Activated T-cell treated with anti-CD3 and anti-CD28 coated beads, Interleukin-2, amount 50 U/mL, for 4 hours (primary cell): ENCODE measurements around the gene PLA1A. TPM values are rescaled to one million over a fixed set of nuclear protein-coding genes. Genes with fewer than 3 reads are reported as not detected.

ENCODE experiments used
- ATAC-seq, 2 donors: fragments of 200-7000 bp; cut with Tn5 transposase; one replicate each; pipeline ENCODE4 v1.10.0; 2021
- DNase-seq: peaks from one replicate; pipeline ENCODE4 v3.0.0-alpha.2; 2020
- H3K27me3 Mint-ChIP-seq: one replicate; pipeline ENCODE4 v1.8.0; 2021; ENCODE audit warnings: low read depth, mixed read lengths
- H3K36me3 Mint-ChIP-seq: one replicate; pipeline ENCODE4 v1.8.0; 2022; ENCODE audit warnings: mixed read lengths; ENCODE audit not compliant: insufficient read depth
- H3K4me1 Mint-ChIP-seq: one replicate; pipeline ENCODE4 v1.8.0; 2021; ENCODE audit warnings: low read depth, mixed read lengths
- H3K4me3 Mint-ChIP-seq: one replicate; pipeline ENCODE4 v1.8.0; 2021; ENCODE audit warnings: mild to moderate bottlenecking, moderate library complexity, mixed read lengths
- H3K9me3 Mint-ChIP-seq: one replicate; pipeline ENCODE4 v1.8.0; 2021; ENCODE audit warnings: mixed read lengths
- total RNA-seq, 3 donors: library from RNA; stranded (reverse); gene quantifications; one replicate each; pipeline ENCODE4 v1.2.1, GENCODE V29; 2021

Gene PLA1A
- total RNA-seq, 3 donors from 2014 or later = not detected

- Mint-ChIP-seq H3K4me1 (peaks cover 31% of the 10 kb centered on the region), H3K9me3 (no peaks in the 10 kb centered on the region), H3K27me3 (no peaks in the 10 kb centered on the region), H3K36me3 (no peaks in the 10 kb centered on the region), H3K4me3 (no peak overlapping the region)
- no peak for DNase-seq
- ATAC-seq = no peak
Measured at GRCh38 chr3:119630880-119631329, 33.2 kb downstream of the PLA1A start.

DNA sequence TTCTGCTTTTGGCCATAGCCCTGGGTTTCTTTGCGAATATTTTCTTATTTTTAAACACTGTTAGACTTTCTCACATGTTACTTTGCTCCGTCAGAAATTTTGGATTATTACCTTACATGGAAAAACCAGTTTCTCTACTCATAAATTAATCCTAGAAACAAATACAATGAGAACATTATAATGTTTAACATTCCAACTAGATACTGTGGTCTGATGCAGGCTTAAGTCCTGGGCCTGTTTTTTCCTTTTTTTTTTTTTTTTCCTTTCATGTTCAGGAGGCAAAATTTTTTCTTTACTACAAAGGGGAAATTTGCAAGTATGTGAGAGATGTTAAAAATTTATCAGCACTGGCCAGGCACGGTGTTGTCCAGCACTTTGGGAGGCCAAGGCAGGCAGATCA, 33.8 kb downstream of the PLA1A start:
- DNase-seq (no peak), ATAC-seq (no peak)
- Mint-ChIP-seq H3K4me1 (peaks cover 27% of the 10 kb centered on the region), H3K36me3 (no peaks in the 10 kb centered on the region), H3K27me3 (no peaks in the 10 kb centered on the region), H3K9me3 (no peaks in the 10 kb centered on the region), H3K4me3 (no peak overlapping the region)

GRCh38 chr3:119632216-119632615, 34.5 kb downstream of the PLA1A start:
- no peaks in the 10 kb centered on the region for H3K36me3 Mint-ChIP-seq

DNA sequence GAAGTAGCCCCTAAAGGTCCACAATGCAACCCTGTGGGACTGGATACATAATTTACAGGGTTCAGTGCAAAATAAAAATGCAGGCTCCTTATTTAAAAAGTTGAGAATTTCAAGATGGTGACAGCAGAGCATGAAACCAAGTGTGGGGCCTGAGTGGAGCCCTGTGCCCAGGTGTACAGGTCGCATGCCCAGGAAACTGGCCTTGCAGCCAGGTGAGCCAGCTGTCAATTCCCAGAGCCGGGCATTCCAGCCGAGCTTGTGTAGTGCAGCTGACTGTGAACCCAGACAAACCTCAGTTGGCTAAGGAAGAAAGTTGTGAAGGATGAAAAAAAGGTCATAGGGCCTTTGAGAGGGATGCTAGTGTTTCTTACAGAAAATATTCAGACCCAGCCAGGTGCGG, 35.1 kb downstream of the PLA1A start:
- peaks cover 23% of the 10 kb centered on the region for H3K4me1 Mint-ChIP-seq
- ATAC-seq = no peak
- H3K9me3 Mint-ChIP-seq = no peaks in the 10 kb centered on the region
- H3K4me3 Mint-ChIP-seq = no peak overlapping the region
- H3K27me3 Mint-ChIP-seq = no peaks in the 10 kb centered on the region
- H3K36me3 Mint-ChIP-seq = no peaks in the 10 kb centered on the region
- DNase-seq = no peak

More at GRCh38 chr3:119632216-119632615, 34.5 kb downstream of the PLA1A start:
- no peak for DNase-seq
- Mint-ChIP-seq H3K4me3 (no peak overlapping the region), H3K4me1 (peaks cover 24% of the 10 kb centered on the region), H3K9me3 (no peaks in the 10 kb centered on the region), H3K27me3 (no peaks in the 10 kb centered on the region)
- no peak for ATAC-seq

DNA sequence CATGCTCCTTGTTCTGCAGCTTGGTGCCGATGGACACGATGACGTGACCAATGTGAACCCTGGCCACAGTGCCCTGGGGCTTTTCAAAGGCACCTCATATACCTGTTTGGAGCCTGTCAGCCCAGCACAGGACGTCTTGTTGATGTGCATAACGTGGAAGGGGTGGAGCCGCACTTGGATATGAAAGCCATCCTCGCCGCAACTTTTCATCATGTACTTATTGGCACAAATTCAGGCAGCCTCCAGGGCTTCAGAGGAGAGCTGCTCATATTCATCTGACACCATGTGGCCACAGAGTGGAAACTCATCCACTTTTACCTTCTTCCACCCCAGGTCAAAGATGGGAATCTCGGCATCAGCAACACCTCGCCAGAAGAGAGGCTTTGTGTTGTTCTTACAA, 38.0 kb downstream of the PLA1A start:
- ATAC-seq (no peak), DNase-seq (no peak)
- Mint-ChIP-seq H3K36me3 (peaks cover 4% of the 10 kb centered on the region), H3K4me3 (no peak overlapping the region), H3K9me3 (peaks cover 5% of the 10 kb centered on the region), H3K27me3 (no peaks in the 10 kb centered on the region), H3K4me1 (peaks cover 32% of the 10 kb centered on the region)

GRCh38 chr3:119636249-119636648, 38.6 kb downstream of the PLA1A start:
- peaks cover 8% of the 10 kb centered on the region for H3K36me3 Mint-ChIP-seq
- DNase-seq (no peak), ATAC-seq (no peak)
- peaks cover 5% of the 10 kb centered on the region for H3K9me3 Mint-ChIP-seq
- H3K4me3 Mint-ChIP-seq = no peak overlapping the region
- H3K27me3 Mint-ChIP-seq = no peaks in the 10 kb centered on the region
- peaks cover 32% of the 10 kb centered on the region for H3K4me1 Mint-ChIP-seq

- DNase-seq = no peak
- peaks cover 5% of the 10 kb centered on the region for H3K9me3 Mint-ChIP-seq
- no peak for ATAC-seq
- H3K27me3 Mint-ChIP-seq = no peaks in the 10 kb centered on the region
- H3K36me3 Mint-ChIP-seq = peaks cover 11% of the 10 kb centered on the region
- peaks cover 32% of the 10 kb centered on the region for H3K4me1 Mint-ChIP-seq
- H3K4me3 Mint-ChIP-seq = no peak overlapping the region
Measured at GRCh38 chr3:119636891-119637611, 39.4 kb downstream of the PLA1A start.

DNA sequence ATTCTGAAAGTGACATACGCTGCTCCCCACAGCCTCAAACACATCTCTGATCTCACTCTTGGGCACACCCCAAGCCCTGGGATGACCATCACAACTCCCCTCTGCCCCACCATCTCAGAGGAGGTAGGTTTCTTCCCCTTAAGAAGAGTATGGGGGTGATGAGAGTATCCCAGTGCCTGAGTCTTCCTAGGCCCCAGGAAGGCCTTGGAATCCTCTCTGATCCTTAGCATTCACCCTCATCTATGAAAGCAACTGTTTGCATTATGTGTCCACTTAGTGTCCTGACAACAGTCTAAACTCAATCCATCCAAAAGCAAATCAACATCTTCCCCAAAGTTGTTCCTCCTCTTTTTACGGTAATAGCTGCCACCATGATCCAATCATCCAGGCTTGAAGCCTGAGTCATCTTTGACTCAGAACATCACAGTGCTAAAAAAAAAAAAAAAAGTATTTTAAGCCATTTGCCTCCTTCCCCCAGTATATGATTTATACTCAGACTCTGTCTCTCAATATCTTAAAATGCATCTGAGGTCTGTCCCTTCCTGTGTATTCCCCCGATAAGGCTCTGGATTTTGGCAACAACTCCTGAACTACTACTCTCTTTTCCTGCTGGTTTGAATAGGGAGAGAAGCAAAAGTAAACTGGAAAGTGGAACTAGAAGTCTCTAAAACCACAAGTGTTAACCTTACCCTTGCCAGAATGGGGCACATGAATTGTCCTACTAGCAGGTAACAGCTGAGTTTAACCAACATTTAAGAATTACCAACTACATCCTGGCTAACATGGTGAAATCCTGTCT, 40.2 kb downstream of the PLA1A start:
- Mint-ChIP-seq H3K4me3 (peak overlapping the region; percentile 39), H3K4me1 (peaks cover 38% of the 10 kb centered on the region), H3K36me3 (peaks cover 14% of the 10 kb centered on the region), H3K27me3 (no peaks in the 10 kb centered on the region), H3K9me3 (peaks cover 5% of the 10 kb centered on the region)
- peak; percentile 27 to 47 for ATAC-seq
- no peak for DNase-seq

DNA sequence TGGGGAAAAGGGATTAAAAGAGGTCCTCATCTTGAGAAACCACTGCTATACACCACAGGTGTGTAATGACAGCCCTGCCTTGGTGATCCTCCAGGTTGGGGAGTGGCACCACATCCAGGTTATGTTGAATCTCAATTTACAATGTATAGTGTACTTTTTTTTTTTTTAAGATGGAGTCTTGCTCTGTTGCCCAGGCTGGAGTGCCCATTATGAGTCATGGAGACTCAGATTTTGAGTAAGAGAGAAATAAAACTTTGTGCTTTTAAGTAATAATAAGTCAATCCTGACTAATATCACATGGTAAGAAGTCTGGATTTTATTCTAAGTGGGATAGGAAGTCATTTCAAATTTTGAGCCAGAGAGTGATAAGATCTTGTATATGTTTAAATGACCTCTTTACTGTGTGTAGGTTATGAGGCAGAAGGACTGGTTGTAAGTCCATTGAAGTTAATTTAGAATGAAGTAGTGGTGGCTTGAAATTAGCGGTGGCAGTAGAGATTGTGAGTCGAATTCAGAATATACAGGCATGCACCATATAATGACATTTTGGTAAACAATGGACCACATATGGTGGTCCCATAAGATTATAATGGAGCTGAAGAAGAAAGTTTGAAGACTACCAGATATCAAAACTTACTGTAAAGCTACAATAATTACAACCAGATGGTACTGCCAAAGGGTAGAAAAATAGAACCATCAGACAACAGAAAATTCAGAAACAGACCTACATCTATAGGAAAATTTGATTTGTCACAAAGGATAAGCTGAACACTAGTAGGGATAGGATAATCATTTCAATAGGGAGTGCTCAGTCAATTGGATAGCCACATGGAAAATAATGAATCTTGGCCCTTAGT, 42.0 kb downstream of the PLA1A start:
- peaks cover 14% of the 10 kb centered on the region for H3K36me3 Mint-ChIP-seq
- H3K4me1 Mint-ChIP-seq = peaks cover 48% of the 10 kb centered on the region
- H3K9me3 Mint-ChIP-seq = peaks cover 5% of the 10 kb centered on the region
- DNase-seq = no peak
- peak overlapping the region; percentile 16 for H3K4me3 Mint-ChIP-seq
- H3K27me3 Mint-ChIP-seq = no peaks in the 10 kb centered on the region
- peak; percentile 19 to 32 for ATAC-seq

DNA sequence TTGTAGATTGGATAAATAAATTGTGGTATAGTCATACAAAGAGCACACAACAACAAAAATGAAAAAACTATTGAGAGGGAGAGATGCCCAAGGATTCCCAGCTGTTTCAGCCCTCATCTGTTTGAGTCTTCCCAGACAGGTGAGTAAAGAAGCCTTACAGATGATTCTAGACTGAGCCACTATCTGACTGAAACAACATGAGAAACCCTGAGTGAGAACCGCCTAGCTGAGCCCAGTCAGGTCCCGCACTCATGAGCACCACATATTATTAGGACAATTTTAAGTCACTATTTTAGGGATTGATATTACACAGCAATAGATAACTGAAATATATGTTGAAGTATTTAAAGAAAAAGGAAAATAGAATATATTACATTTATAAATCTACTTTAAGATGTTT, 43.7 kb downstream of the PLA1A start:
- Mint-ChIP-seq H3K36me3 (peaks cover 22% of the 10 kb centered on the region), H3K4me1 (peaks cover 48% of the 10 kb centered on the region), H3K9me3 (peaks cover 5% of the 10 kb centered on the region), H3K27me3 (no peaks in the 10 kb centered on the region), H3K4me3 (no peak overlapping the region)
- DNase-seq (no peak), ATAC-seq (no peak)

- Mint-ChIP-seq H3K4me3 (no peak overlapping the region), H3K36me3 (peaks cover 35% of the 10 kb centered on the region), H3K27me3 (no peaks in the 10 kb centered on the region), H3K4me1 (peaks cover 40% of the 10 kb centered on the region), H3K9me3 (peaks cover 5% of the 10 kb centered on the region)
- DNase-seq (no peak), ATAC-seq (no peak)
Measured at GRCh38 chr3:119642746-119643473, 45.2 kb downstream of the PLA1A start.

GRCh38 chr3:119643528-119643927, 45.8 kb downstream of the PLA1A start:
- peaks cover 40% of the 10 kb centered on the region for H3K36me3 Mint-ChIP-seq
- ATAC-seq = no peak

GRCh38 chr3:119644481-119644880, 46.8 kb downstream of the PLA1A start:
- H3K4me3 Mint-ChIP-seq = no peak overlapping the region
- H3K4me1 Mint-ChIP-seq = peaks cover 25% of the 10 kb centered on the region
- no peak for ATAC-seq
- H3K27me3 Mint-ChIP-seq = no peaks in the 10 kb centered on the region
- H3K9me3 Mint-ChIP-seq = peaks cover 4% of the 10 kb centered on the region
- peaks cover 43% of the 10 kb centered on the region for H3K36me3 Mint-ChIP-seq
- no peak for DNase-seq

More at GRCh38 chr3:119643528-119643927, 45.8 kb downstream of the PLA1A start:
- Mint-ChIP-seq H3K9me3 (peaks cover 5% of the 10 kb centered on the region), H3K4me3 (no peak overlapping the region), H3K4me1 (peaks cover 34% of the 10 kb centered on the region), H3K27me3 (no peaks in the 10 kb centered on the region)
- DNase-seq = no peak

GRCh38 chr3:119645813-119646212, 48.1 kb downstream of the PLA1A start:
- DNase-seq (no peak), ATAC-seq (no peak)
- H3K4me1 Mint-ChIP-seq = peaks cover 16% of the 10 kb centered on the region
- no peaks in the 10 kb centered on the region for H3K9me3 Mint-ChIP-seq
- H3K36me3 Mint-ChIP-seq = peaks cover 40% of the 10 kb centered on the region
- H3K27me3 Mint-ChIP-seq = no peaks in the 10 kb centered on the region
- H3K4me3 Mint-ChIP-seq = no peak overlapping the region
